ENCODE measurements around the gene CMIP.

CMIP gene

DNA sequence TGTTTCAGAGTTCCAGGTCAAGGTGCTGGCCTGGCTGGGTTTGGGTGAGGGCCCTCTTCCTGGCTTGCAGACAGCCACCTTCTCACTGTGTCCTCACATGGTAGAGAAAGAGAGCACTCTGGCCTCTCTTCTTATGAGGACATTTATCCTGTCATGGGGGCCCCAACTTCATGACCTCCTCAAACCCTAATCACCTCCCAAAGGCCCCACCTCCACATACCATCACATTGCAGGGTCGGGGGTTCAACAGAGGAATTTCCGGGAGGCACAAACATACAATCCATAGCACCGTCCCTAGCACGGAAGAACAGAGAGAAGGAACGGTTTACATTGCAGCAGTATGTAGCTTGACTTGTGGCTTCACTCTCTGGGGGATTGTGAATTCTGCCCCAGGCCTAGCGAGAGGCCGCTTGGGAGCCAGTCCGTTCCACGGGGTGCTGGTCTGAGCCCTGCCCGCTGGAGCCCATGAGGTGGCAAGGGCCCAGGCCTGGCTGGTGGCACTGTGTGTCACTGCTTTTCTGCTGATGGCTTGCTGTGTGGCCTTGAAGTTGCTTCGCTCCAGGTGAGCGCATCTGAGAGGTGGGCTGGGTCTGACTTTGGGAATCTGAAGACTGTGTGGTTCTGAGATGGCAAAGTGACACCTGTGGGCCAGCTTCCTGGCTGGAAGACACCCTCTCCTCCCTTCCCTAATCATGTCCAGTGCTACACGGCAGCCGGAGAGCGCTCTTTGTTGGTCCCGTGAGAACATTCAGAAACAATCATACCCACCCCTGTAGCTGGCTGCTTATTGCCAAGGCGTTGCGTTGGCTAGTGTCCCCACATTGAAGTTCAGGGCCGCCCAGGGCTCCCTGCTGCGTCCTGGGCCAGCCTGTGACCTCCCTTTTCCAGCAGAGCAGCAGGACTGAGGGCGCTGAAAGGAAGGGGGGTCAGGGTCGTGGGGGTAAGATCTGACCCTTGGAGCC, 98.3 kb downstream of the CMIP start:
- no peak for TF ChIP-seq ZNF274 (IDR thresholded peaks at IDR 0.05; ENCODE audit: low read depth, low read length)
- H3K4me3 ChIP-seq (ENCODE audit: low read length) = no peak overlapping the region

DNA sequence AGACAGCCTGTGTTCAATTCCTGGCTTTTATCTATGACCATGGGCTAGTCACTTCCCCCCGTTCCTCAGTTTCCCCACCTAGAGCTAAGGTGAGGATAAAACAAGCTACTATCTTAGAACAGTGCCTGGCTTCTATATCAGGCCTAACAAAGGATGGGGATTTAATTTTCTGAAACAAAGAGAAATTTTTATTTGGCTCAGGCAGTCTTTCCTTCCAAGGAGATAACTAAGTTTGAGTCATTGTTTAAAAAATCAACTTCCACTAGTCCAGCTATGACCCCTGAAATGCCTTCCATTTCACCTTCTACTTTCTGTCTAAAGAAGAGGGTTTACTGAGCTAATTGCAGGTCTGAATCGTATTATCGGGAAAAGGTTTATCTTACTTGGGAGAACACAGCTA, 99.0 kb downstream of the CMIP start:
- no peak for TF ChIP-seq ZNF274 (IDR thresholded peaks at IDR 0.05; ENCODE audit: low read depth, low read length)
- no peak overlapping the region for H3K4me3 ChIP-seq (ENCODE audit: low read length)

DNA sequence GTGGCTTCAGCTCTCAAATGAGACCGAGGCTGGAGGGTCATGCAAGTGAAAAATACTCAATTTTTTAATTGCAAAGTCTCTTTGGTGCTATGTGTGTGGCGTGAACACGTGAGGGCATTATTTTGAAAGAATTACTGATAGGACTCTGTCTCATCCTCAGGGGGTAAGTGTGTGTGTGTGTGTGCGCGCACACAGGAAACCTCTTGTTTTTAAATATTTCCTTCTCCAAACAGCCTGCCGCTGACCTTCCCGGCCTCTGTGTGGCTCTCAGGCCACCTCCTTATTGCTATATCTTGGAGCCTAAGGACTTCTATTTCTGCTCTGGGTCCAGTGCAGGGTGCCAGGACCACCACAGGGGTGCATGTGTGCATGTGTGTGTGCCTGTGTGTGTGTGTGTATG, 99.7 kb downstream of the CMIP start:
- H3K4me3 ChIP-seq (ENCODE audit: low read length) = no peak overlapping the region
- TF ChIP-seq ZNF274 (IDR thresholded peaks at IDR 0.05; ENCODE audit: low read depth, low read length) = no peak

DNA sequence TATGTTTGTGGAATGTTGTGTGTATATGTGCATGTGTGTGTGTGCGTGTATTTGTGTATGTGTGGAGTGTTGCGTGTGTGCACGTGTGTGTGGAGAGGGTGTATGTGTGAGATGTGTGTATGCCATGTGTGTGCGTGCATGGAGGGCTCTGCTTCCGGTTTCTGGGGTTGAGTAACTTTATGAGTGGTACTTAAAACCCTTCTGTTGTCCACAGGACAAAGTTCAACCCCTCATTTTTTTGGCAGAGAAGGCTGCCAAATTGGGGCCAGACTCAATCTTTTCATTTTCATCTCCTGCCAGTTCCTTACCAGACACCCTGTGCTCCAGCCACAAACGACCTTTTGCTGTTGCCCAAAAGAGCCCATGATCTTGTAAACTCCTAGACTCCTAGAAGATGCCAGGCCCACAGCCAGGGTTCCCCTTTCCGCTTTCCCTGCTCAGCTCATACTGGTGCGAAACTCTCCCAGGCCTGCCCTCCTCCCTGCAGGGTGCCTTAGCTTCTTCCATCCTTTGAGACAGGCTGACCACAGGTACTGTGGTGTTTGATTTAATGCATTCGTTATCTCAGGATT, 100.2 kb downstream of the CMIP start:
- no peak overlapping the region for H3K4me3 ChIP-seq (ENCODE audit: low read length)
- TF ChIP-seq ZNF274 (IDR thresholded peaks at IDR 0.05; ENCODE audit: low read depth, low read length) = no peak

DNA sequence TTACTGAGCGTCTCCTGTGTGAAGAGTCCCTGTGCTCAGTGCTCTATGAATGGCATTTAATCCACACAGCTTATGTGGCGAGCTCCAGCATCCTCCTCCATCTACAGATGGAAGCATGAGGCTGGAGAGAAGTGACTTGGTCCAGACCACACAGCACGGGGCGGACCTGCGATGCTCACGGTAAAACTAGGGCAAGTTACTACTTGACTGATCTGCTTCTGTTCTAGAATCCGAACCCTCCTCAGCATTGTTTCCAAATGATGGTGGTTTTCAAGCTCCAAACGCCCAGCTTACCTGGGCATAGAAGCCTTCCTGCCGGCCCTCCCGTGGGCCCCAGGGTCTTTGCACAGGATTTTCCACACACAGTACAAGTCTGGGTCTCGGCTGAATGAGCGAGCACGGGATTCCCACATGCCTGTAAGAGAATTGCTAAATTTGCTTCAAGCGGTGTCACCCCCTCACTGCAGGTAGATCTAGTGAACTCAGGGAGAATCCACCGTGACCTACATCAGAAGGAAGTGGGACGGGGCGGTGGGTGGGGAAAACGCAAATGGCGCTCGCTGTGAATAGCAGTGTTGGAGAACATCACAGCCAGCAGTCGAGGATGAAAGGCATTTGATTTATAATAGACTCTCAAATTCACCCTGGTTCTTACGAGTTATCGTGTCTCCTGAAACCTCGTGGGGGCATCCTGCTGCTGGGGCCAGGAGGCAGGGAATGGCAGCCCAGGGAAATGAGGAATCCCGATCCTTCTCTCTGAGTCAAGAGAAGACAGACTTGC, 101.1 kb downstream of the CMIP start:
- no peak overlapping the region for H3K4me3 ChIP-seq (ENCODE audit: low read length)
- TF ChIP-seq ZNF274 (IDR thresholded peaks at IDR 0.05; ENCODE audit: low read depth, low read length) = no peak

DNA sequence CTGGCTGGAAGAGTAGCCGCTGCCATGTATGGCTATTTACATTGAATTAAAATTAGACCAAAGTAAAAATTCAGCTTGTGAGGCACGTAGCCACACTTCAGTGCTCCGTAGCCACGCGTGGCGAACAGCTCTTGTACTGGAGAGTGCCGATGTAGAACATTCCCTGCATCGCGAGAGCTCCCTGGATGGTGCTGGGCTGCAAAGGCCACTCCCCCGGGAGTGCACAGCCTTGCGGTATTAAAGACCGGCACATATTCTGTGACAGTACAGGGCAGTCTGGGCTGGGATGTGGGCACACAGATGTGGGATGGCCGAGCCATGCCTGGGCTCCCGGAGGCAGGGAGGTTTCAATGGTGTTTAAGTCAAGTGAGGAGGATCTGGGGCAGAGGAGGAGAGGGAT, 102.2 kb downstream of the CMIP start:
- TF ChIP-seq ZNF274 (IDR thresholded peaks at IDR 0.05; ENCODE audit: low read depth, low read length) = no peak
- no peak overlapping the region for H3K4me3 ChIP-seq (ENCODE audit: low read length)

DNA sequence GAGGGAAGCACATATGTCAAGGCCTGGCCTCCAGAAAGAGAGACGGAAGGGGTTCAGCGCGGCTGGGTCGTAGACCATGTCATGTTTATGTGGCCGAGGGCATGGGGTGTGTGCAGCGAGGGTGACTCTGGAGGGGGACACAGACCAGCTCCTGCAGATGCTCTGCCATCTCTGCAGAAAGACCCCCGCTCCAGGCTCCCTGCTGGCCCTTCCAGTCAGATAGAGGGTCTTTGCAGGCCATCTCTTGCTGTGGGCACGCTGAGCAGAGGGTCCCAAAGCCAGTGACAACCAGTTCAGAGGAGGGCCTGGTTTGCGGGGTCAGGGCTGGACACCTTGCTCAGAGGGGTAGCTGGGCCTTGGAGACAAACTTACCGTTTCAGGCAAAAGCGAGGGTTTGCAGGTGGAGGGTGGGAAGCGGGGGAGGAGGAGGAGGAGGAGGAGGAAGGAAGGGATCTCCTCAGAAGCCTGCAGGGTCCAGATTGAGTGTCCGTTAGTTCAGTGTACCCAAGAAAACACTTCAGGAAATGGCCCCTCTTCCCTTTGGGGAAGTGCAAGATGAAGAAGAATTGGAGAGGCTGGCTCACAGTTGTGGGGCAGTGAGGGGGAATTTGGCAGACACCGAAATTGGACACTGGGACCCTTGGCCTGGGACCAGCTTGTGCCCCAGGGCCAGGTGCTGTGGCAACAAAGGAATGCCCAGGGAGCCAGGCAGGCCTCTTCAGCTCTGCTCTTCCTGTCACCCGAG, 102.8 kb downstream of the CMIP start:
- no peak for TF ChIP-seq ZNF274 (IDR thresholded peaks at IDR 0.05; ENCODE audit: low read depth, low read length)
- no peak overlapping the region for H3K4me3 ChIP-seq (ENCODE audit: low read length)

DNA sequence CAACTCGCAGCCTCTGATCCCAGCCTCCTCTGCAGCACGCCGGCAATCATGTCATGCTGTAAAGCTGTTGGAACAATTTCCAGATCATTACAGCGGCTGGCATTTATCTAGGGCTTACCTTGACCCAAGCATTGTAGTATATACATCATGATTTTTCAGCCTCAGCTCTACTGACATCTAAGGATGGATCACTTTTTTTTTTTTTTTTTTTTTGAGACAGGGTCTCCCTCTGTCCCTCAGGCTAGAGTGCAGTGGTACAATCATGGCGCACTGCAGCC, 103.3 kb downstream of the CMIP start:
- H3K4me3 ChIP-seq (ENCODE audit: low read length) = no peak overlapping the region
- TF ChIP-seq ZNF274 (IDR thresholded peaks at IDR 0.05; ENCODE audit: low read depth, low read length) = no peak

DNA sequence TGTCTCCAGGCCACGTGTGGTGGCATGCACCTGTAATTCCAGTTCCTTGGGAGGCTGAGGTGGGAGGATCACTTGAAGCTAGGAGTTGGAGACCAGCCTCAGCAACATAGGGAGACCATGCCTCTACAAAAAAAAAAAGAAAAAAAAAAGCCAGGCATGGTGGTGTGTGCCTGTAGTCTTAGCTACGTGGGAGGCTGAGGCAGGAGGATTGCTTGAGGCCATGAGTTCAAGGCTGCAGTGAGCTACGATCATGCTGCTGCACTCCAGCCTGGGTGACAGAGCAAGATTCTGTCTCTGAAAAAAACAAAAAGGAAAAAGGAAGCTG, 103.9 kb downstream of the CMIP start:
- TF ChIP-seq ZNF274 (IDR thresholded peaks at IDR 0.05; ENCODE audit: low read depth, low read length) = no peak
- no peak overlapping the region for H3K4me3 ChIP-seq (ENCODE audit: low read length)

DNA sequence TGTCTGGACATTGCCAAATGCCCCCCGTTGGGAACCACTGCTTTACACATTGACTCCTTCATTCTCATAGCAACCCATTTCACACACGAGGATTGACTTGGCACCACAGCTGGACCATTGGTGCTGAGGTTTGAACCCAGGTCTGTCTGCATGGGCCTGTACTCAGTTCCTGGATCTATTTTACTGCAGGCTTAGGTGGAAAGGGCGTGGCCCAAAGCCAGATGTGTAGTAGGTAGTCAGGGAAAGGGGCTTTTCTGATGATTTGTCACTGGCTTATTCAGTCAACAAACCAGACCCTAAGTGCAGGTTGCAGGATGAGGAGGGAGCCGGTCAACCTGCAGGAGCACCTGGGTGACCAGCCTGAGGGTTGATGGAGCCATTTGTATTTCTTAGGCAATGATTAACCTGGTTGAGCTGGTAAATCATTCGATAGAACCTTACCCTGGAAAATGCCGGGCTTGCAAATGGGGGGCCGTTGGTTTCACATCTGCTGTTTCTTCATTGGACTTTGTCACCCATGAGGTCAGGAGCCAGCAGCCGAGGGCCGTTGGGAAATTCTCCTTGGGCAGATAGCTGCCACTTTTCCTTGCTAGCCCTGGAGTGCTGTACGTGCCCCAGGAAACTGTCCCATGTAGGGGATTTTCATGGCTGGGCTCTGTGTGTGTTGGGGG, 104.4 kb downstream of the CMIP start:
- H3K4me3 ChIP-seq (ENCODE audit: low read length) = no peak overlapping the region
- no peak for TF ChIP-seq ZNF274 (IDR thresholded peaks at IDR 0.05; ENCODE audit: low read depth, low read length)

DNA sequence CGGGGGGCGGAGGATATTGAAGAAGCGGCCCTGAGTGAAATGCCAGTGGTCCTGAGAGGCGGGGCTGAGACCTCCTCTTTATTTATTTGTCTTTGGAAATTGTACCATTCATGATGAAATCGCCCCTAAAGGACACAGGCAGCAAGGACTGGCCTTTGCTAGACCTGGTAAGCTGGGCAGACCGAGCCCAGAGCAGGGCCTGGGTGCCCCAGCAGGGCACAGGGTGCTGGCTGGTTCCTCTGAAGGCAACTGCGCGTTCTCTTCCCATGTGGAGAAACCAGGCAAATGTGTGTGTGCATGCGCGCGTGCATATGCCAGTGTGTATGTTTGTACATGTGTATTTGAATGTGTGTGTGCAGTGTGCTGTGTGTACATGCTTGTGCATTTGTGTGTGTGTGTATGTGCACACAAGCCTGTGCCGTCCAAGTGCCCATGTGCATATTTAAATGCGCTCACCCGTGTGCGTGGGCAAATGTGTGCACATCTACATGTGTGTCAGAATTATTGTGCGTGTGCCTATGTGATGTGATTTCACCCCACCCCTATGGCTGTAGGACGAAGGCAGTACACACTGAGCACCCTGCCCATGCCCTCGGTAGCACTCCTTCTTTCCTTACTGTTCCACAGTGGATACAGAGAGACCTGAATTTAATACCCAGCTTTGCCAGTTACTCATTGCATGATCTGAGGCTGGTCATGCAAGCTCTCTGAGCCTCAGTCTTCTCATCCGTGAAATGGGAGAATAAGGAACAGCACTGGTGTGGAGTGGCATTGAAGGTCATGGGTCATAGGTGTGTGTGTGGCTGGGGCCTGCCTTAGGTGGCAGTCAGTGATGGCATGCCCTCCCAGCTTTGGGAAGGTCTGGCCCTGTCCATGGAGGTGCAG, 105.2 kb downstream of the CMIP start:
- no peak for TF ChIP-seq ZNF274 (IDR thresholded peaks at IDR 0.05; ENCODE audit: low read depth, low read length)
- no peak overlapping the region for H3K4me3 ChIP-seq (ENCODE audit: low read length)

DNA sequence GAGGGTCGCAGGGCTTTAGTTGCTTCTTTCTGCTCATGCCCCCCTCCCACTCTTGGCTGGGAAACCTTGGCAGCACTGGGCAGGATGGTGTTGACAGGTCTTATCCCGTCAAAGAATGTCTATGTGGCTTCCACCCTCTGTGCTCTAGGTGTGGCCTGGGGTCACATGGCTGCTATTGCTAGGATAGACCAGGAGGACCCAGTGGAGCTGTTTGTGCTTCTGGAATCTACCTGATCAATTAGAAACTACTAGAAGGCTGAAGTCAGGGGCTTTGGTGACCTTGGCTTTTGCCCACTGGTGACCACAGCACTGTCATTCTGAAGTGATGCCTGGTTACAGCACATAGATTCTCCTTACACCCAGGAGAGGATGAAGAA, 105.8 kb downstream of the CMIP start:
- H3K4me3 ChIP-seq (ENCODE audit: low read length) = no peak overlapping the region
- TF ChIP-seq ZNF274 (IDR thresholded peaks at IDR 0.05; ENCODE audit: low read depth, low read length) = no peak

Measured in GM08714 (cell line).